HEK293 (cell line): Measurements from ENCODE around the gene CD40.

Experiments used
- CTCF ChIA-PET: fragments of 350-600 bp; formaldehyde crosslinking; extraction: SDS; loops from one replicate; lab custom pipeline; 2021; ENCODE audit warnings: antibody characterized with exemption; lab: Yijun Ruan, JAX
- POLR2A ChIA-PET: fragments of 300-600 bp; formaldehyde crosslinking; extraction: SDS; loops from one replicate; lab custom pipeline; 2020; ENCODE audit warnings: antibody characterized with exemption, inconsistent platforms; lab: Yijun Ruan, JAX
- H3K27ac ChIP-seq: fragments of 200-500 bp; sonication (Bioruptor generic); 2 replicates; pipeline ENCODE4 v1.5.1; 2014; ENCODE audit warnings: low read depth, low read length, control low read depth, inconsistent platforms; ENCODE audit errors: extremely low read depth
- H3K36me3 ChIP-seq, 2 experiments: fragments of 200-500 bp in 1 of 2; sonication (Bioruptor generic) in 1 of 2; 1 replicate in 1 of 2; 2 replicates in 1 of 2; pipeline ENCODE4 v1.5.1; 2014 to 2017; ENCODE audit warnings: inconsistent platforms in 2 of 2, low read length in 2 of 2; ENCODE audit not compliant: control insufficient read depth in 2 of 2, insufficient read depth in 1 of 2
- H3K4me1 ChIP-seq: fragments of 200-500 bp; sonication (Bioruptor generic); 2 replicates; pipeline ENCODE4 v1.5.1; 2014; ENCODE audit warnings: mild to moderate bottlenecking, low read length, inconsistent platforms; ENCODE audit not compliant: control insufficient read depth, insufficient read depth
- H3K4me3 ChIP-seq: 2 replicates; pipeline ENCODE4 v1.5.1; 2011; ENCODE audit warnings: low read depth, mild to moderate bottlenecking, control low read depth, low read length, moderate library complexity
- H3K9me3 ChIP-seq: fragments of 200-500 bp; sonication (Bioruptor generic); 2 replicates; pipeline ENCODE4 v1.5.1; 2014; ENCODE audit warnings: low read depth, low read length, inconsistent platforms; ENCODE audit not compliant: control insufficient read depth, insufficient read depth
- ATF2 ChIP-seq: fragments of 450-650 bp; formaldehyde crosslinking; IDR thresholded peaks from 2 replicates; pipeline ENCODE4 v1.5.1; 2016; ENCODE audit warnings: missing biosample characterization, missing genetic modification characterization, low read depth
- PRDM2 ChIP-seq: fragments of 450-650 bp; formaldehyde crosslinking; IDR thresholded peaks from 2 replicates; pipeline ENCODE4 v1.5.1; 2016; ENCODE audit warnings: missing biosample characterization, missing genetic modification characterization, borderline replicate concordance
- YY1 ChIP-seq: fragments of 450-650 bp; formaldehyde crosslinking; IDR thresholded peaks from 2 replicates; pipeline ENCODE4 v1.5.1; 2018; ENCODE audit warnings: missing biosample characterization, missing genetic modification characterization
- ZBTB44 ChIP-seq: fragments of 450-650 bp; IDR thresholded peaks from 2 replicates; pipeline ENCODE4 v1.5.1; 2018; ENCODE audit warnings: missing biosample characterization, mild to moderate bottlenecking, missing genetic modification characterization
- ZFP37 ChIP-seq: fragments of 450-650 bp; formaldehyde crosslinking; IDR thresholded peaks from 2 replicates; pipeline ENCODE4 v1.5.1; 2016; ENCODE audit warnings: missing biosample characterization, missing genetic modification characterization
- ZFP41 ChIP-seq: fragments of 450-650 bp; formaldehyde crosslinking; IDR thresholded peaks from 2 replicates; pipeline ENCODE4 v1.5.1; 2016; ENCODE audit warnings: missing biosample characterization, missing genetic modification characterization, borderline replicate concordance
- ZNF169 ChIP-seq: fragments of 450-650 bp; formaldehyde crosslinking; IDR thresholded peaks from 2 replicates; pipeline ENCODE4 v1.5.1; 2016; ENCODE audit warnings: missing biosample characterization, missing genetic modification characterization
- ZNF221 ChIP-seq: fragments of 450-650 bp; formaldehyde crosslinking; IDR thresholded peaks from 2 replicates; pipeline ENCODE4 v1.5.1; 2017; ENCODE audit warnings: missing biosample characterization, missing genetic modification characterization, borderline replicate concordance
- ZNF311 ChIP-seq: fragments of 450-650 bp; formaldehyde crosslinking; IDR thresholded peaks from 2 replicates; pipeline ENCODE4 v1.5.1; 2017; ENCODE audit warnings: missing biosample characterization, missing genetic modification characterization, borderline replicate concordance
- ZNF394 ChIP-seq: fragments of 450-650 bp; formaldehyde crosslinking; IDR thresholded peaks from 2 replicates; pipeline ENCODE4 v1.5.1; 2016; ENCODE audit warnings: missing biosample characterization, missing genetic modification characterization, mild to moderate bottlenecking, moderate library complexity, borderline replicate concordance
- ZNF433 ChIP-seq: fragments of 450-650 bp; formaldehyde crosslinking; IDR thresholded peaks from 2 replicates; pipeline ENCODE4 v1.5.1; 2016; ENCODE audit warnings: missing biosample characterization, missing genetic modification characterization, low read depth
- ZNF571 ChIP-seq: fragments of 450-650 bp; formaldehyde crosslinking; IDR thresholded peaks from 2 replicates; pipeline ENCODE4 v1.5.0; 2017; ENCODE audit warnings: missing biosample characterization, missing genetic modification characterization
- ZNF623 ChIP-seq: fragments of 450-650 bp; formaldehyde crosslinking; IDR thresholded peaks from 2 replicates; pipeline ENCODE4 v1.5.1; 2016; ENCODE audit warnings: missing biosample characterization, missing genetic modification characterization
- ZNF692 ChIP-seq: fragments of 450-650 bp; formaldehyde crosslinking; IDR thresholded peaks from 2 replicates; pipeline ENCODE4 v1.5.1; 2016; ENCODE audit warnings: missing biosample characterization, missing genetic modification characterization
- ZNF701 ChIP-seq: fragments of 450-650 bp; formaldehyde crosslinking; IDR thresholded peaks from 2 replicates; pipeline ENCODE4 v1.5.1; 2016; ENCODE audit warnings: missing biosample characterization, missing genetic modification characterization
- ZNF830 ChIP-seq: fragments of 450-650 bp; IDR thresholded peaks from 2 replicates; pipeline ENCODE4 v1.5.0; 2018; ENCODE audit warnings: missing biosample characterization, missing genetic modification characterization, low read depth, mild to moderate bottlenecking, moderate library complexity
- ZNF843 ChIP-seq: fragments of 450-650 bp; formaldehyde crosslinking; IDR thresholded peaks from 2 replicates; pipeline ENCODE4 v1.5.1; 2016; ENCODE audit warnings: missing biosample characterization, missing genetic modification characterization
- TF ChIP-seq, protein P1 (sequence below): fragments of 450-650 bp; formaldehyde crosslinking; IDR thresholded peaks from 2 replicates; pipeline ENCODE4 v1.5.1; 2016; ENCODE audit warnings: missing biosample characterization, missing genetic modification characterization
- TF ChIP-seq, protein P2 (sequence below): fragments of 450-650 bp; formaldehyde crosslinking; IDR thresholded peaks from 2 replicates; pipeline ENCODE4 v1.5.1; 2016; ENCODE audit warnings: missing biosample characterization, missing genetic modification characterization

The CD40 gene

GRCh38 chr20:46131396-46131795, 13.3 kb downstream of the CD40 start:
- no peaks in the 10 kb centered on the region for H3K36me3 ChIP-seq
- POLR2A ChIA-PET, result no interaction called here
- no peak overlapping the region for H3K4me3 ChIP-seq
- CTCF ChIA-PET, result interaction anchor here (1.0 to 4.1 kb wide), 12 partner anchors 9 to 307 kb away, joined by 3 to 55 read pairs (median 11); partner anchors contain the start of gene CD40
- H3K27ac ChIP-seq, result no peak overlapping the region
- TF ChIP-seq ZNF394 (no peak), ZNF830 (tag by site-specific recombination) (no peak), ZNF692 (peak; percentile 46; the same call in 1 of the 2 replicates)
- no peaks in the 10 kb centered on the region for H3K4me1 ChIP-seq
- no peaks in the 10 kb centered on the region for H3K9me3 ChIP-seq

DNA sequence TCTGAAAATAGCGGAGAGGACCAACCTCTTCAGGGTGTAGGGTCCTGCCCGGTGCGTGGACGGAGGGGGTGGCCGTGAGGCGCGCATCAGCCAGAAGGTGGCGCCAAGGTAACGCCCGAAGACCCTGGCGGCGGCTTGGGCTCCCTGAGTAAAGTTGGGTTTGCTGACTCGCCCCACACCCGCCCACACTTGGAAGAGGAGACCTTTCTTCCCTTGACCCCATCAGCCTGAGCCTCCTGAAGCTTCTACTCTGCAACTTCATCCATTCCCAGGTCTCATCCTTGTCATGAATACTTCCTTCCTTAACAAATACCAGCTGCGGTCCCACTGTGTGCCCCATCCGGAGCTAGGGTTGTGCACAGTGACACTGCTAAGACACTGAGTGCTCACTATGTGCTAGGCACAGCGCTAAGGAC, 14.6 kb downstream of the CD40 start:
- no peak overlapping the region for H3K4me3 ChIP-seq
- POLR2A ChIA-PET, result no interaction called here
- CTCF ChIA-PET, result interaction anchor here (0.6 to 3.4 kb wide), 44 partner anchors 8 to 1660 kb away, joined by 3 to 55 read pairs (median 4); partner anchors contain the start of genes CD40 and ELMO2
- no peak for TF ChIP-seq ZNF701 (tag by site-specific recombination)
- no peak for TF ChIP-seq PRDM2 (tag by site-specific recombination)
- TF ChIP-seq, protein P1, sequence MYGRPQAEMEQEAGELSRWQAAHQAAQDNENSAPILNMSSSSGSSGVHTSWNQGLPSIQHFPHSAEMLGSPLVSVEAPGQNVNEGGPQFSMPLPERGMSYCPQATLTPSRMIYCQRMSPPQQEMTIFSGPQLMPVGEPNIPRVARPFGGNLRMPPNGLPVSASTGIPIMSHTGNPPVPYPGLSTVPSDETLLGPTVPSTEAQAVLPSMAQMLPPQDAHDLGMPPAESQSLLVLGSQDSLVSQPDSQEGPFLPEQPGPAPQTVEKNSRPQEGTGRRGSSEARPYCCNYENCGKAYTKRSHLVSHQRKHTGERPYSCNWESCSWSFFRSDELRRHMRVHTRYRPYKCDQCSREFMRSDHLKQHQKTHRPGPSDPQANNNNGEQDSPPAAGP (tag by site-specific recombination), result 0 out of 2 replicates have a peak, but pooled peaks have one; percentile 67
- no peak for TF ChIP-seq ZNF571
- TF ChIP-seq ZNF623, result no peak
- no peak for TF ChIP-seq ZNF311 (tag by site-specific recombination)
- no peak for TF ChIP-seq ZNF843 (tag by site-specific recombination)
- TF ChIP-seq ZNF221 (tag by site-specific recombination), result no peak
- TF ChIP-seq YY1 (tag by site-specific recombination), result no peak
- TF ChIP-seq ZFP41 (tag by site-specific recombination), result no peak
- no peak for TF ChIP-seq ATF2 (tag by site-specific recombination)
- TF ChIP-seq ZFP37 (tag by site-specific recombination), result no peak
- no peak for TF ChIP-seq ZBTB44 (tag by site-specific recombination)
- TF ChIP-seq, protein P2, sequence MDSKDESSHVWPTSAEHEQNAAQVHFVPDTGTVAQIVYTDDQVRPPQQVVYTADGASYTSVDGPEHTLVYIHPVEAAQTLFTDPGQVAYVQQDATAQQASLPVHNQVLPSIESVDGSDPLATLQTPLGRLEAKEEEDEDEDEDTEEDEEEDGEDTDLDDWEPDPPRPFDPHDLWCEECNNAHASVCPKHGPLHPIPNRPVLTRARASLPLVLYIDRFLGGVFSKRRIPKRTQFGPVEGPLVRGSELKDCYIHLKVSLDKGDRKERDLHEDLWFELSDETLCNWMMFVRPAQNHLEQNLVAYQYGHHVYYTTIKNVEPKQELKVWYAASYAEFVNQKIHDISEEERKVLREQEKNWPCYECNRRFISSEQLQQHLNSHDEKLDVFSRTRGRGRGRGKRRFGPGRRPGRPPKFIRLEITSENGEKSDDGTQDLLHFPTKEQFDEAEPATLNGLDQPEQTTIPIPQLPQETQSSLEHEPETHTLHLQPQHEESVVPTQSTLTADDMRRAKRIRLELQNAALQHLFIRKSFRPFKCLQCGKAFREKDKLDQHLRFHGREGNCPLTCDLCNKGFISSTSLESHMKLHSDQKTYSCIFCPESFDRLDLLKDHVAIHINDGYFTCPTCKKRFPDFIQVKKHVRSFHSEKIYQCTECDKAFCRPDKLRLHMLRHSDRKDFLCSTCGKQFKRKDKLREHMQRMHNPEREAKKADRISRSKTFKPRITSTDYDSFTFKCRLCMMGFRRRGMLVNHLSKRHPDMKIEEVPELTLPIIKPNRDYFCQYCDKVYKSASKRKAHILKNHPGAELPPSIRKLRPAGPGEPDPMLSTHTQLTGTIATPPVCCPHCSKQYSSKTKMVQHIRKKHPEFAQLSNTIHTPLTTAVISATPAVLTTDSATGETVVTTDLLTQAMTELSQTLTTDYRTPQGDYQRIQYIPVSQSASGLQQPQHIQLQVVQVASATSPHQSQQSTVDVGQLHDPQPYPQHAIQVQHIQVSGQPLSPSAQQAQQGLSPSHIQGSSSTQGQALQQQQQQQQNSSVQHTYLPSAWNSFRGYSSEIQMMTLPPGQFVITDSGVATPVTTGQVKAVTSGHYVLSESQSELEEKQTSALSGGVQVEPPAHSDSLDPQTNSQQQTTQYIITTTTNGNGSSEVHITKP (tag by site-specific recombination), result 0 out of 2 replicates have a peak, but pooled peaks have one; percentile 35
- TF ChIP-seq ZNF433 (tag by site-specific recombination), result no peak
- no peak for TF ChIP-seq ZNF169 (tag by site-specific recombination)

More for the DNA sequence above, 14.6 kb downstream of the CD40 start:
- Histone ChIP-seq H3K27ac (no peak overlapping the region), H3K9me3 (no peaks in the 10 kb centered on the region), H3K36me3 (no peaks in the 10 kb centered on the region), H3K4me1 (no peaks in the 10 kb centered on the region)
